ENCODE measurements around the gene METTL15. TPM values are rescaled to one million over a fixed set of nuclear protein-coding genes. Genes with fewer than 3 reads are reported as not detected.

Gene METTL15
- total and polyA plus RNA-seq, 10 donors: 3.7 to 23.7 (median 15.5) TPM

- H3K4me3 ChIP-seq: no peak overlapping the region
- DNase-seq: no peak
- H3K9me3 ChIP-seq: peaks cover 4 to 40% (median 37%) of the 10 kb centered on the region in 8 donors
- peaks cover 0 to 6% (median 0%) of the 10 kb centered on the region in 6 donors for H3K4me1 ChIP-seq
- intact Hi-C loops (cut with DNase I; ENCODE audit: low total_unique reads): no loop called here
- H3K27me3 ChIP-seq (replicated peaks in 1 of 7): no peaks in the 10 kb centered on the region
- peaks cover 0 to 20% (median 2%) of the 10 kb centered on the region in 6 donors for H3K36me3 ChIP-seq
- 88 to 100% (median 96%) methylated on average over 1 of the region's 1 CpG for WGBS, 5 donors
- TF ChIP-seq POLR2AphosphoS5 (IDR thresholded peaks at IDR 0.05) (no peak), CTCF (IDR thresholded peaks at IDR 0.05 in 8 of 11, conservative IDR thresholded peaks at IDR 0.05 in 3 of 11) (no peak), POLR2A (IDR thresholded peaks at IDR 0.05) (no peak)
- H3K27ac ChIP-seq: no peak overlapping the region
Observed at GRCh38 chr11:28142724-28143123, 34.5 kb downstream of the METTL15 start.

GRCh38 chr11:28144808-28145207 lies 36.6 kb downstream of the METTL15 start:
- no peak overlapping the region for H3K27ac ChIP-seq
- H3K4me1 ChIP-seq: peaks cover 0 to 6% (median 0%) of the 10 kb centered on the region in 6 donors
- TF ChIP-seq CTCF (IDR thresholded peaks at IDR 0.05 in 8 of 11, conservative IDR thresholded peaks at IDR 0.05 in 3 of 11) (no peak), POLR2AphosphoS5 (IDR thresholded peaks at IDR 0.05) (no peak), POLR2A (IDR thresholded peaks at IDR 0.05) (no peak)
- DNase-seq: no peak
- intact Hi-C loops (cut with DNase I; ENCODE audit: low total_unique reads): no loop called here
- no peaks in the 10 kb centered on the region for H3K27me3 ChIP-seq (replicated peaks in 1 of 7)
- H3K9me3 ChIP-seq: peaks cover 3 to 19% (median 16%) of the 10 kb centered on the region in 8 donors
- H3K4me3 ChIP-seq: no peak overlapping the region
- peaks cover 0 to 13% (median under 1%) of the 10 kb centered on the region in 6 donors for H3K36me3 ChIP-seq
- WGBS, 5 donors: 86 to 100% (median 95%) methylated on average over 2 of the region's 2 CpGs

DNA sequence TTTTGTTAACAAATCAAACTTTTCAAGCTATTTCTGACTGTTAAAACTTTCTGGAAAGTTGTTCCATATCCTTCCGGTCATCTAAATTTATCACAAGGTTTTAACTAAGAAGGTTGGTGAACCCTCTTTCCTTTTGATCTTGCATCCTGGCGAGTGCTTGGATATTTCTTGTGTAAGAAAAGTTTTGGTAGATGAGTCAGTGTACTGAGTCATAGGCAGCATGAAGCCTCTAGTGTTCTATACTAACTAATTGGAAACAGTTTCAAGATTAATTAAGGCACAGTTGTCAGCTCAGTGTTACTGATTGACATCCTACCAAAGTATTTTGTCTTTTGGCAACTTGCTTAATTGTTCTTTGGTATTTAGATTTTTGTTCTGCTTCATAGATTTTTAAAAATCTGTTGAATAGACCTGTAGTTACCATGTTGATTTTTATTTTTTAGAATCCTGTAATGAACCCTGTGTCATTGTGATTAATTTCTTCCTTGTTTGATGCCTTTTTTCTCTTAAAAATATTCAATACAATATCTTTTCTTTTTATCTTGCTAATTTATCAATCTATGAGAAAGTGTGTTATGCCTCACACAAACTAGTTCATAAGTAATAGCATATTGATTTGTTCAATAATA lies 38.0 kb downstream of the METTL15 start:
- Histone ChIP-seq H3K4me1 (peaks cover 0 to 6% (median 0%) of the 10 kb centered on the region in 6 donors), H3K9me3 (peaks cover 0 to 5% (median 2%) of the 10 kb centered on the region in 8 donors), H3K27me3 (replicated peaks in 1 of 7) (no peaks in the 10 kb centered on the region), H3K36me3 (no peaks in the 10 kb centered on the region), H3K4me3 (no peak overlapping the region), H3K27ac (no peak overlapping the region)
- 61 to 82% (median 77%) methylated on average over 2 of the region's 2 CpGs for WGBS, 5 donors
- intact Hi-C loops (cut with DNase I; ENCODE audit: low total_unique reads): no loop called here
- TF ChIP-seq POLR2A (IDR thresholded peaks at IDR 0.05) (no peak), CTCF (IDR thresholded peaks at IDR 0.05 in 8 of 11, conservative IDR thresholded peaks at IDR 0.05 in 3 of 11) (no peak), POLR2AphosphoS5 (IDR thresholded peaks at IDR 0.05) (no peak)
- no peak for DNase-seq

- DNase-seq: no peak
- Histone ChIP-seq H3K4me3 (no peak overlapping the region), H3K9me3 (no peaks in the 10 kb centered on the region), H3K36me3 (peaks cover 0 to 18% (median 8%) of the 10 kb centered on the region in 6 donors), H3K27ac (no peak overlapping the region), H3K27me3 (replicated peaks in 1 of 7) (no peaks in the 10 kb centered on the region), H3K4me1 (no peaks in the 10 kb centered on the region)
- 91 to 100% (median 97%) methylated on average over 2 of the region's 2 CpGs for WGBS, 5 donors
- TF ChIP-seq POLR2AphosphoS5 (IDR thresholded peaks at IDR 0.05) (no peak), POLR2A (IDR thresholded peaks at IDR 0.05) (no peak), CTCF (IDR thresholded peaks at IDR 0.05 in 8 of 11, conservative IDR thresholded peaks at IDR 0.05 in 3 of 11) (no peak)
- intact Hi-C loops (cut with DNase I; ENCODE audit: low total_unique reads): no loop called here
Observed at GRCh38 chr11:28152743-28153142, 44.6 kb downstream of the METTL15 start.
